Measurements from ENCODE around the gene LCN2. TPM values are rescaled to one million over a fixed set of nuclear protein-coding genes. Genes with fewer than 3 reads are reported as not detected.
A peak's percentile ranks its signal among the peaks of the same experiment; 100 is the strongest.

Gene LCN2
- total RNA-seq, 1 experiment from 2014 or later = 1.3 TPM

GRCh38 chr9:128107468-128108268, 41.6 kb upstream of the LCN2 start:
- POLR2A ChIA-PET = interaction anchor here (0.8 kb wide), 1 partner anchor 10 kb away, joined by 4 read pairs; no protein-coding TSS in a partner anchor
- Mint-ChIP-seq H3K9me3 (no peaks in the 10 kb centered on the region), H3K4me3 (no peak overlapping the region), H3K4me1 (peaks cover 8% of the 10 kb centered on the region), H3K36me3 (peaks cover 35% of the 10 kb centered on the region), H3K27ac (peak overlapping the region; percentile 90), H3K27me3 (ENCODE audit: low read depth) (no peaks in the 10 kb centered on the region)
- ATAC-seq (no peak), DNase-seq (ENCODE audit: low spot score) (no peak)
- TF ChIP-seq ATF6 (CRISPR knock-in tag; IDR thresholded peaks at IDR 0.05) (no peak), ZNF317 (CRISPR knock-in tag; IDR thresholded peaks at IDR 0.05; ENCODE audit: borderline replicate concordance, low read depth) (peak; percentile 71; the same call in 1 of the 2 replicates), EMX1 (CRISPR knock-in tag; IDR thresholded peaks at IDR 0.05) (no peak)
- CTCF ChIA-PET = interaction anchor here (1.1 to 5.8 kb wide), 2 partner anchors 10 to 17 kb away, joined by 3 to 57 read pairs; no protein-coding TSS in a partner anchor

- no peak for ATAC-seq
- Mint-ChIP-seq H3K36me3 (peaks cover 34% of the 10 kb centered on the region), H3K27ac (peak overlapping the region; percentile 90; the same call in 1 of the 2 replicates), H3K27me3 (ENCODE audit: low read depth) (no peaks in the 10 kb centered on the region), H3K9me3 (peaks cover 2% of the 10 kb centered on the region; the same call in 1 of the 2 replicates), H3K4me1 (peaks cover 8% of the 10 kb centered on the region), H3K4me3 (no peak overlapping the region)
- ChIA-PET POLR2A (interaction anchor here (1.1 kb wide), 1 partner anchor 10 kb away, joined by 3 read pairs; no protein-coding TSS in a partner anchor), CTCF (interaction anchor here (1.3 to 5.8 kb wide), 2 partner anchors 9 to 17 kb away, joined by 3 to 57 read pairs; no protein-coding TSS in a partner anchor)
- TF ChIP-seq ZNF317 (CRISPR knock-in tag; IDR thresholded peaks at IDR 0.05; ENCODE audit: borderline replicate concordance, low read depth) = no peak
- peak; percentile 6 for DNase-seq (ENCODE audit: low spot score)
These were observed 40.8 kb upstream of the LCN2 start for GRCh38 chr9:128108269-128109049.

- Mint-ChIP-seq H3K4me1 (peaks cover 8% of the 10 kb centered on the region), H3K27ac (peak overlapping the region; percentile 55), H3K4me3 (no peak overlapping the region), H3K36me3 (peaks cover 31% of the 10 kb centered on the region), H3K9me3 (peaks cover 3% of the 10 kb centered on the region; the same call in 1 of the 2 replicates), H3K27me3 (ENCODE audit: low read depth) (no peaks in the 10 kb centered on the region)
- POLR2A ChIA-PET = interaction anchor here (0.7 to 1.1 kb wide), 2 partner anchors 11 to 186 kb away, joined by 3 read pairs; no protein-coding TSS in a partner anchor
- no peak for DNase-seq (ENCODE audit: low spot score)
- no peak; the same call in 1 of the 2 replicates for ATAC-seq
- CTCF ChIA-PET = interaction anchor here (1.3 to 5.8 kb wide), 2 partner anchors 9 to 16 kb away, joined by 3 to 57 read pairs; no protein-coding TSS in a partner anchor
- TF ChIP-seq E2F5 (CRISPR knock-in tag; IDR thresholded peaks at IDR 0.05) (no peak), ZNF396 (CRISPR knock-in tag; IDR thresholded peaks at IDR 0.05; ENCODE audit: borderline replicate concordance) (no peak), TEAD1 (CRISPR knock-in tag; IDR thresholded peaks at IDR 0.05) (no peak), SMAD3 (CRISPR knock-in tag; IDR thresholded peaks at IDR 0.05; ENCODE audit: borderline replicate concordance) (no peak), ARID4B (CRISPR knock-in tag; IDR thresholded peaks at IDR 0.05; ENCODE audit: borderline replicate concordance) (no peak), TEAD4 (CRISPR knock-in tag; IDR thresholded peaks at IDR 0.05) (no peak)
- TF ChIP-seq, protein P1, sequence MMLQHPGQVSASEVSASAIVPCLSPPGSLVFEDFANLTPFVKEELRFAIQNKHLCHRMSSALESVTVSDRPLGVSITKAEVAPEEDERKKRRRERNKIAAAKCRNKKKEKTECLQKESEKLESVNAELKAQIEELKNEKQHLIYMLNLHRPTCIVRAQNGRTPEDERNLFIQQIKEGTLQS (CRISPR knock-in tag; conservative IDR thresholded peaks at IDR 0.05) = no peak
- TF ChIP-seq, protein P2, sequence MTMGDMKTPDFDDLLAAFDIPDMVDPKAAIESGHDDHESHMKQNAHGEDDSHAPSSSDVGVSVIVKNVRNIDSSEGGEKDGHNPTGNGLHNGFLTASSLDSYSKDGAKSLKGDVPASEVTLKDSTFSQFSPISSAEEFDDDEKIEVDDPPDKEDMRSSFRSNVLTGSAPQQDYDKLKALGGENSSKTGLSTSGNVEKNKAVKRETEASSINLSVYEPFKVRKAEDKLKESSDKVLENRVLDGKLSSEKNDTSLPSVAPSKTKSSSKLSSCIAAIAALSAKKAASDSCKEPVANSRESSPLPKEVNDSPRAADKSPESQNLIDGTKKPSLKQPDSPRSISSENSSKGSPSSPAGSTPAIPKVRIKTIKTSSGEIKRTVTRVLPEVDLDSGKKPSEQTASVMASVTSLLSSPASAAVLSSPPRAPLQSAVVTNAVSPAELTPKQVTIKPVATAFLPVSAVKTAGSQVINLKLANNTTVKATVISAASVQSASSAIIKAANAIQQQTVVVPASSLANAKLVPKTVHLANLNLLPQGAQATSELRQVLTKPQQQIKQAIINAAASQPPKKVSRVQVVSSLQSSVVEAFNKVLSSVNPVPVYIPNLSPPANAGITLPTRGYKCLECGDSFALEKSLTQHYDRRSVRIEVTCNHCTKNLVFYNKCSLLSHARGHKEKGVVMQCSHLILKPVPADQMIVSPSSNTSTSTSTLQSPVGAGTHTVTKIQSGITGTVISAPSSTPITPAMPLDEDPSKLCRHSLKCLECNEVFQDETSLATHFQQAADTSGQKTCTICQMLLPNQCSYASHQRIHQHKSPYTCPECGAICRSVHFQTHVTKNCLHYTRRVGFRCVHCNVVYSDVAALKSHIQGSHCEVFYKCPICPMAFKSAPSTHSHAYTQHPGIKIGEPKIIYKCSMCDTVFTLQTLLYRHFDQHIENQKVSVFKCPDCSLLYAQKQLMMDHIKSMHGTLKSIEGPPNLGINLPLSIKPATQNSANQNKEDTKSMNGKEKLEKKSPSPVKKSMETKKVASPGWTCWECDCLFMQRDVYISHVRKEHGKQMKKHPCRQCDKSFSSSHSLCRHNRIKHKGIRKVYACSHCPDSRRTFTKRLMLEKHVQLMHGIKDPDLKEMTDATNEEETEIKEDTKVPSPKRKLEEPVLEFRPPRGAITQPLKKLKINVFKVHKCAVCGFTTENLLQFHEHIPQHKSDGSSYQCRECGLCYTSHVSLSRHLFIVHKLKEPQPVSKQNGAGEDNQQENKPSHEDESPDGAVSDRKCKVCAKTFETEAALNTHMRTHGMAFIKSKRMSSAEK (CRISPR knock-in tag; IDR thresholded peaks at IDR 0.05; ENCODE audit: borderline replicate concordance) = no peak
- TF ChIP-seq, protein P3, sequence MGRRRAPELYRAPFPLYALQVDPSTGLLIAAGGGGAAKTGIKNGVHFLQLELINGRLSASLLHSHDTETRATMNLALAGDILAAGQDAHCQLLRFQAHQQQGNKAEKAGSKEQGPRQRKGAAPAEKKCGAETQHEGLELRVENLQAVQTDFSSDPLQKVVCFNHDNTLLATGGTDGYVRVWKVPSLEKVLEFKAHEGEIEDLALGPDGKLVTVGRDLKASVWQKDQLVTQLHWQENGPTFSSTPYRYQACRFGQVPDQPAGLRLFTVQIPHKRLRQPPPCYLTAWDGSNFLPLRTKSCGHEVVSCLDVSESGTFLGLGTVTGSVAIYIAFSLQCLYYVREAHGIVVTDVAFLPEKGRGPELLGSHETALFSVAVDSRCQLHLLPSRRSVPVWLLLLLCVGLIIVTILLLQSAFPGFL (CRISPR knock-in tag; IDR thresholded peaks at IDR 0.05; ENCODE audit: borderline replicate concordance) = no peak
These were observed 40.1 kb upstream of the LCN2 start for GRCh38 chr9:128109050-128109709.

Measured in WTC11 (cell line).